PC-3 (cell line): Measurements from ENCODE around the gene TK2. TPM values are rescaled to one million over a fixed set of nuclear protein-coding genes. Genes with fewer than 3 reads are reported as not detected.

ENCODE experiments used
- ATAC-seq: fragments of 200-7000 bp; cut with Tn5 transposase; 2 replicates; pipeline ENCODE4 v1.9.1; 2020; ENCODE audit warnings: mild to moderate bottlenecking, moderate library complexity
- BruUV-seq: library from RNA; stranded (reverse); fragments of 400-500 nt; replicated peaks from 2 replicates; lab custom pipeline; 2021; lab: Mats Ljungman, UMichigan
- CTCF ChIA-PET: fragments of 300-600 bp; sonication (Branson Sonifier 250); formaldehyde crosslinking; loops from one replicate; lab custom pipeline; 2022; ENCODE audit warnings: antibody characterized with exemption; lab: Charles Lee
- POLR2A ChIA-PET: fragments of 300-600 bp; sonication (Branson Sonifier 250); formaldehyde crosslinking; loops from one replicate; lab custom pipeline; 2022; ENCODE audit warnings: antibody characterized with exemption; ENCODE audit not compliant: unreplicated experiment; lab: Charles Lee
- DNase-seq: peaks from one replicate; pipeline ENCODE4 v3.0.0-alpha.2; 2015
- H2AFZ ChIP-seq: fragments of 300-600 bp; sonication (generic); 2 replicates; pipeline ENCODE4 v1.6.0; 2016; ENCODE audit warnings: antibody characterized with exemption, low read length
- H3F3A ChIP-seq: fragments of 300-600 bp; sonication (generic); one replicate; pipeline ENCODE4 v1.6.0; 2017; ENCODE audit warnings: antibody characterized with exemption, low read length, control low read depth, mild to moderate bottlenecking; ENCODE audit not compliant: unreplicated experiment
- H3K27ac ChIP-seq: fragments of 300-600 bp; sonication (generic); 2 replicates; pipeline ENCODE4 v1.5.1; 2016; ENCODE audit warnings: mild to moderate bottlenecking, low read length
- H3K27me3 ChIP-seq: fragments of 300-600 bp; sonication (generic); 2 replicates; pipeline ENCODE4 v1.6.1; 2016; ENCODE audit warnings: low read length, mixed read lengths
- H3K36me3 ChIP-seq: fragments of 300-600 bp; sonication (generic); 2 replicates; pipeline ENCODE4 v1.6.1; 2016; ENCODE audit warnings: low read depth, mixed run types, low read length, mixed read lengths
- H3K4me1 ChIP-seq: fragments of 300-600 bp; sonication (generic); 2 replicates; pipeline ENCODE4 v1.5.1; 2016; ENCODE audit warnings: low read length; ENCODE audit not compliant: insufficient read depth
- H3K4me2 ChIP-seq: fragments of 300-600 bp; sonication (generic); 2 replicates; pipeline ENCODE4 v1.6.0; 2016; ENCODE audit warnings: low read length
- H3K4me3 ChIP-seq: fragments of 300-600 bp; sonication (generic); 2 replicates; pipeline ENCODE4 v1.5.1; 2016; ENCODE audit warnings: mild to moderate bottlenecking, low read length, mixed read lengths
- H3K79me2 ChIP-seq: fragments of 300-600 bp; sonication (generic); 2 replicates; pipeline ENCODE4 v1.6.1; 2017; ENCODE audit warnings: low read length, mixed read lengths
- H3K9ac ChIP-seq: fragments of 300-600 bp; sonication (generic); 2 replicates; pipeline ENCODE4 v1.6.0; 2016; ENCODE audit warnings: mild to moderate bottlenecking, low read length
- H3K9me2 ChIP-seq: fragments of 300-600 bp; sonication (generic); replicated peaks from 2 replicates; pipeline ENCODE4 v1.6.1; 2016; ENCODE audit warnings: mixed run types, low read length, mixed read lengths
- H3K9me3 ChIP-seq: fragments of 300-600 bp; sonication (generic); 2 replicates; pipeline ENCODE4 v1.6.1; 2016; ENCODE audit warnings: low read length, mixed read lengths
- H4K20me1 ChIP-seq: fragments of 300-600 bp; sonication (generic); 2 replicates; pipeline ENCODE4 v1.6.1; 2016; ENCODE audit warnings: low read length, mixed read lengths
- CTCF ChIP-seq: fragments of 300-600 bp; sonication (generic); conservative IDR thresholded peaks from 2 replicates; pipeline ENCODE4 v1.5.1; 2017; ENCODE audit warnings: antibody characterized with exemption, low read depth, mild to moderate bottlenecking, low read length
- EZH2 ChIP-seq: fragments of 300-600 bp; sonication (generic); IDR thresholded peaks from one replicate; pipeline ENCODE4 v1.6.1; 2017; ENCODE audit warnings: antibody characterized with exemption, mild to moderate bottlenecking, low read length; ENCODE audit not compliant: unreplicated experiment
- EZH2phosphoT487 ChIP-seq: fragments of 300-600 bp; sonication (generic); IDR thresholded peaks from 2 replicates; pipeline ENCODE4 v1.6.1; 2018; ENCODE audit warnings: mild to moderate bottlenecking, antibody characterized with exemption, low read length, borderline replicate concordance
- intact Hi-C: fragments of 100-400 bp; cut with micrococcal nuclease; formaldehyde crosslinking; loops from 2 replicates; pipeline ENCODE4 v1.9.0; 2023
- total RNA-seq: library from RNA; depleted of rRNA; stranded (reverse); fragments of >200 nt; gene quantifications from 2 replicates; pipeline ENCODE4 v1.2.3, GENCODE V29; 2014

The TK2 gene
- total RNA-seq, 1 experiment from 2014 or later: 8.3 TPM

DNA sequence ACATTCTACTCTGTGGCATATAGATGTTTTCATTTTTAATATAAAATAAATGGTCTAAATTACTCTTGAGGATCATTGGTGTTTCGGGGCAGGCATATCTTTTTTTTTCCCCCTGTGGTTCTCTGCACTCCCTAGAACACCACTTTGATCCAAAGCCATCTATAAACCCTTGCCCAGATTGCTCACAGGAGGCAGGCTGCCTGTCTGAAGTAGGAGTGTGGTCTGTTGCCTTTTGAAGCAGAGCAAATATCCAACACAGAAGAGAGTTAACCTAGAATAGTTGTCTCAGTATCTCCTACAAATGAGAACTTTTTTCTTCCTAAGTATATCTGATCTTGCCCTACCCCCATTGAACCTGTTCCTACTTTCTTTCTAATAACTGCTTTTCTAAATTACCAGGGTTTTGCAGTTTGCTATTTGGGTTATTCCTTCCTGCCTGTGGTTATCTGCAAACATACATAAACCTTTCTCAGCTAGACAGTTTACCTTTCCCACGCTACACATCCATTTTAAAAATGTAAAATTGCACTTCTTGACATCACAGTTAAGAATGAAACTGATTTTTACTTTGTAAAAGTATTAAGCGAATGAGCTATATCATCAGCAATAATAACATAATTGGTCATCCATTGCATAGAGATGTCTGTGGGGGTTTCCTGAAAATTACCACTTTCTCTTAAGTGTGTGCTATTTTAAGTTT is 11.6 kb upstream of the TK2 start:
- H3K9me3 ChIP-seq: no peaks in the 10 kb centered on the region
- H3K4me1 ChIP-seq: no peaks in the 10 kb centered on the region
- H3K4me3 ChIP-seq: no peak overlapping the region
- BruUV-seq: no TSS peak
- TF ChIP-seq EZH2 (no peak), CTCF (no peak), EZH2phosphoT487 (no peak)
- no peaks in the 10 kb centered on the region for H3F3A ChIP-seq
- POLR2A ChIA-PET: interaction anchor here (0.7 kb wide), 2 partner anchors 25 to 495 kb away, joined by 3 to 7 read pairs; no protein-coding TSS in a partner anchor
- H4K20me1 ChIP-seq: no peaks in the 10 kb centered on the region
- DNase-seq (no peak), ATAC-seq (no peak)
- CTCF ChIA-PET: interaction anchor here (0.7 to 1.0 kb wide), 2 partner anchors 153 to 312 kb away, joined by 4 read pairs; no protein-coding TSS in a partner anchor
- H3K9ac ChIP-seq: peak overlapping the region; percentile 17; the same call in 1 of the 2 replicates
- H3K4me2 ChIP-seq: no peak overlapping the region
- peak overlapping the region; percentile 46 for H3K27ac ChIP-seq
- H3K36me3 ChIP-seq: no peaks in the 10 kb centered on the region
- H3K9me2 ChIP-seq: no peaks in the 10 kb centered on the region
- no peaks in the 10 kb centered on the region for H3K27me3 ChIP-seq
- no peak overlapping the region for H2AFZ ChIP-seq
- H3K79me2 ChIP-seq: no peaks in the 10 kb centered on the region
- intact Hi-C loops: loop anchor here (2.0 kb wide), 1 partner anchor 43 kb away; the partner anchor contains the start of gene CMTM3

DNA sequence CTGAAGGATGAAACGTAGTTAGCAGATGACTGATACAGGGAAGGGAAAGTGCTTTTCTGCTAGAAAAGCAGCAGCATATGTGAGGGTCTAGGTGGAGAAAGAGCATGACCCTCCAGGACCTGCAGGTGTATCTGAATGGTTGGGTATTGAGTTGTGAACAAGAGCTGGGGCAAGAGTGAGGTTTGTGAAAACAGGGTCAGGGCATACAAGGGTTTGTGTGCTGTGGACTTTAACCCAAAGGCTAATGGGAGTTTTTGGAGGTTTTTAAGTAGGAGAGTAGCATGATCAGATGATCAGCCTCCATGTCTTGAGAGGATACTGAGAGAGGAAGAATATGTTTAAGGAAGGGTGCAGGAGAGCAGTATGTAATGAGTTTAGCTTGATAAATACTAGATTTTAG is 10.2 kb upstream of the TK2 start:
- intact Hi-C loops: no loop called here
- no peak overlapping the region for H2AFZ ChIP-seq
- H3F3A ChIP-seq: no peaks in the 10 kb centered on the region
- ChIA-PET CTCF (no interaction called here), POLR2A (no interaction called here)
- H3K79me2 ChIP-seq: peaks cover 5% of the 10 kb centered on the region; the same call in 1 of the 2 replicates
- H3K4me2 ChIP-seq: no peak overlapping the region
- DNase-seq (no peak), ATAC-seq (no peak)
- H3K36me3 ChIP-seq: no peaks in the 10 kb centered on the region
- TF ChIP-seq EZH2 (no peak), CTCF (no peak), EZH2phosphoT487 (no peak)
- no peaks in the 10 kb centered on the region for H3K9me2 ChIP-seq
- no peaks in the 10 kb centered on the region for H3K9me3 ChIP-seq
- no peaks in the 10 kb centered on the region for H3K27me3 ChIP-seq
- H3K4me3 ChIP-seq: no peak overlapping the region
- H3K9ac ChIP-seq: no peak overlapping the region
- H3K4me1 ChIP-seq: no peaks in the 10 kb centered on the region
- BruUV-seq: no TSS peak
- H4K20me1 ChIP-seq: no peaks in the 10 kb centered on the region
- H3K27ac ChIP-seq: no peak overlapping the region

GRCh38 chr16:66554495-66554894 is 4.6 kb upstream of the TK2 start:
- no peak overlapping the region for H3K9ac ChIP-seq
- intact Hi-C loops: loop anchor here (5.0 kb wide), 1 partner anchor 47 kb away; no protein-coding TSS in a partner anchor
- no peaks in the 10 kb centered on the region for H4K20me1 ChIP-seq
- CTCF ChIA-PET: no interaction called here
- no peaks in the 10 kb centered on the region for H3K36me3 ChIP-seq
- H3K79me2 ChIP-seq: peaks cover 28% of the 10 kb centered on the region
- DNase-seq: no peak
- TF ChIP-seq EZH2 (no peak), EZH2phosphoT487 (no peak), CTCF (no peak)
- H3K4me1 ChIP-seq: peaks cover 15% of the 10 kb centered on the region
- H3F3A ChIP-seq: no peaks in the 10 kb centered on the region
- H3K9me2 ChIP-seq: no peaks in the 10 kb centered on the region
- no peaks in the 10 kb centered on the region for H3K27me3 ChIP-seq
- no peak overlapping the region for H3K4me2 ChIP-seq
- no peak overlapping the region for H3K27ac ChIP-seq
- POLR2A ChIA-PET: no interaction called here
- H2AFZ ChIP-seq: no peak overlapping the region
- BruUV-seq: no TSS peak
- H3K4me3 ChIP-seq: no peak overlapping the region
- no peaks in the 10 kb centered on the region for H3K9me3 ChIP-seq
- no peak for ATAC-seq
